CD1c-positive myeloid dendritic cell (primary cell): ENCODE results near the gene VIPR2.

Experiments
- DNase-seq: peaks from one replicate; pipeline ENCODE4 v3.0.0-alpha.2; 2016; ENCODE audit errors: extremely low spot score

The VIPR2 gene

DNA sequence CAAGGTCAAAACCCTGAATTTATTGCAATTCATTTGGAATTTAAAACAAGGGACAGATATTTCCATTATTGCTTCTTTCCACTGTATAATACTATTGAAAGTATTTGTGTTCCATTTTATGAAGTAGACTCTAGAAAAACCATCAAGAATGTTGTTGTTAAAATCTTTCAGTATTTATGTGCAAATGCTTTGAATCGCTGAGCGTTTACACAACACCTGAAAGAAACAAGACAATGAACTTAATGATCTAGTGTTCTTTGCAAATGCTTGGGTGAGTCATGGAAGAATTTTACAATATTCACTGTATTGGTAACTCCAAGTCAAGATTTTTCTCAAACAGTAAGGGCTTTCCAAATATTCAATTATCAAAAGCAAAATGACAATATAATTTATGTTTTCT lies 97.1 kb downstream of the VIPR2 start:
- DNase-seq = no peak

DNA sequence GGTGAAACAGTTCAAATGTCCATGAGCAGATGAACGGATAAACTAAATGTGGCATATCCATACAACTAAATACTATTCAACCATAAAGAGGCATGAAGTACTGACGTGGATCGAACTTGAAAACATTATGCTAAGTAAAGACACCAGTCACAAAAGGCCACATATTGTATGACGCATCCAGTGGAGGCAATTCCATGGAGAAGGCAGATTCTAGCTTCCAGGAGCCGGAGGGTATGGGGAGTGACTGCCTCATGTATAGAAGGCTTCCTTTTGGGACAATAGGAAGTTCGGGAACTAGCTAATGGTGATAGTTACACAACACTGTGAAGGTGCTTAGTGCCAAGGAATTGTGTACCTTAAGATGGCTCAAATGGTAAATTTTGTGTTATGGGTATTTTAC lies 98.4 kb downstream of the VIPR2 start:
- DNase-seq = no peak

DNA sequence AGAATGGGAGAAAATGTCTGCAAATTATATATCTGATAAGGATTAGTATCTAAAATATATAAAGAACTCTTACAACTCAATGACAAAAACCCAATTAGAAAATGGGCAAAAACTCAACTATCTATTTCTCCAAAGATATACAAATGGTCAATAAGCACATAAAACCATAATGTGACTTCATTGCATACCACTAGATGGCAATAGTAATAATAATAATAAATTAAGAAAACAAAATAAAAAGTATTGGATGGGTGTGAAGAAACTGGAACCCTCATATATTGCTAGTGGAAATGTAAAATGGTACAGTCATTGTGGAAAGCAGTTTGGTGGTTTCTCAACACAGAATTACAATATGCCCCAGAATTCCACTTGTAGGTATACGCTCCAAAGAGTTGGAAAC lies 98.8 kb downstream of the VIPR2 start:
- DNase-seq = no peak

DNA sequence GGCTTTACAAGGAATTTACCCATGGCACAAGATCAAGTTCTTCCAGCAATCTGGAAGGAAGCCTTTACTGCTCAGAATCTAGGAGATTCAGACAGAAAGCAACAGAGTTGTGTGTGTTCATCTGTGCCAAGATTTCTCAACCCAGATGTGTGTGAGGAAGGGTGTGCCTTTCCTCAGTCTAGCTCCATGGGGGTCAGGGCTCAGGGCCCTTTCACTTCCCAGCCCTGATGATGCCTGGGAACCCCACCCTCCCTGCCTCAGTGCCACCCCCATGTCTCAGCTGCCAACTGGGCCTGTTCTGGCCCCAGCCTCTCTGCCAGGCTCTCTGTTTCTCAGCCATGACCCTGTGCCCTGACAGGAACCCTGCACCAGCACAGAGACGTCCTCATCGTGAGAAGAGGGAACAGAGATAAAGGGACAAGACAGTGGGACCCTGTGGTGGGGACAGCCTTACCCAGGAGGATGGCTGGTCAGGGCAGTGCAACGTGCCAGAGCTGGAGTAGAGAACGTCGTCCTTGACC lies 102.0 kb downstream of the VIPR2 start:
- no peak for DNase-seq

DNA sequence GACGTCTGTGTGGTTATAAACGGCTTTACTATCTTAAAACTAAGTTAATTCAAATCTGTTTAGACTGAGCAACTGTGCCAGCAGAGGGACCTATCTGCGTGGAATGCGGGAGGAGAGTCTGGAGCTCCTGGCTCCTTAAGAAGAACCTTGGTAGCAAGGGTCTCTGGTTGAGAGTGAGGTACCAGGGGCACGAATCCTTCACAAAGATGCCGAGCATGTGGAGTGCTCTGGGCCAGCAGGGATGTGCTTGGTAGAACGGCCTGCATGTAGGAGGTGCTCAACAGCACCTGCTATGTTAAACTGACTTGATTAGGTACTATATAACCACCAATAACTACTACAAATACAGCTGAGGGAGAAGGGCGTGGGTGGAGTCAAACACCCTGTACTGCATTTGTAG lies 102.6 kb downstream of the VIPR2 start:
- DNase-seq = no peak

DNA sequence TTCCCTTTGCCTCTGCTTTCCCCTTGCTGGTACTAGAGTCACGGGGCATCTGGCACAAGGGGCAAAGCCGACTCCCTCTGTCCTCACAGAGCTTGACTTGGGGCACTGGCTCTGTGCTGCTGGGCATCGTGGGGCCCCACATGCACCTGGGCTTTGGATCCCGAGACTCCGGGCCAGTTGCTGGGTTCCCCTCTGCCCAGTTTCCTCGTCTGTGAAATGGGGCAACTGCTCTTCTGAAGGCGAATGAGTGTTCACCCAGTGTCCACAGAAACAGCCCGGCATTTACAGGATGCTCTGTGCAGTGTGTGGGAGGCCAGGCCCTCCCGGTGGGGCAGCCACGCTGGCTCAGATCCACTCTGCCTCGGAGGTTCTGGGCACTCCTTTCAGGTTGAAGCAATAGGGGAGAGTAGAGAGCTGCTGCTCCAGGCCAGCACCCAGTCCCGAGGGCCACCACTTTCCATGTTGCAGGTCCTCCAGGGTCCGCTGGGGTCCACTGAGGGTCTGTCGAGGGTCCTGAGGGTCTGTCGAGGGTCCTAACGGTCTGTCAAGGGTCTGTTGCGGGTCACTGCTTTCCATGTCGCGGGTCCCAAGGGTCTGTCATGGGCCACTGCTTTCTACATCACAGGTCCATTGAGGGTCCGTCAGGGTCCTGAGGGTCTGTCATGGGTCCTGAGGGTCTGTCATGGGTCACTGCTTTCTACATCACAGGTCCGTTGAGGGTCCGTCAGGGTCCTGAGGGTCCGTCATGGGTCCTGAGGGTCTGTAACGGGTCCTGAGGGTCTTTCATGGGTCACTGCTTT lies 103.6 kb downstream of the VIPR2 start:
- no peak for DNase-seq

DNA sequence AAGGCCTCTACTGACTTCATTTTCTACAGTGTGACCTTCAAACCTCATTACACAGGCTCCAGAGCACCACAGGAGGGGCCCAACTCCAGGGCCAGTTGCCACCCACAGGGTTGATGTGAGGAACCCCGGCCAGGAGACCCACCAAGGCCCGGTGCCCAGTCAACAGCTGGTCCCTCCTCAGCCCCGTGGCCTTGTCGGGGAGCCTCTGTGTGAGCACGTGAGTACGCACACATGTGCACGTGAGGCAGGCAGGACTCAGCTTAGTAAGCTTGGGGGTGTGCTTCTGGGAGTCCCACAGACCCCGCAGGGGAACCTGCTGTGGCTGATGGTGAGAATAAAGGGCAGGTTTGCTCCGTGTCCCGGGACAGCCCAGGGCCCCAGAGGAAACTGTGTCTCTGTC lies 104.5 kb downstream of the VIPR2 start:
- DNase-seq = no peak

DNA sequence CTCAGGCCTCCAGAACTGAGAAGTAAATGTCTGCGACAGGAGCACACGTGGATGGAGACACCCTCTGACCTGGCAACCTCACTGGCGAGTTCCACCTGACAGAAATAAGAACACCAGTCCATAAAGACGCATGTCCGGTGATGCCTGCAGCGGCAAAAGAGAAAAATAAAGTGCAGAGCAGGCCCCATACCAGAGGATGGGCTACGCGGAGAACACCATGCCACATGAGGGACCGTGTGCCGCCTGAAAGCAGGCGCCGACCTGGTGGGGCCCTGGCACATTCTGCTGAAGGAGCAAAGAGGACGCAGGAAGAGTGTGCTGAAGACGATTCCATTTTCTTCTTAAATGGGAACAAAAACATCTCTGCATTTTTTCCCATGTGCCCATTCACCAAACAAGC lies 105.0 kb downstream of the VIPR2 start:
- no peak for DNase-seq

DNA sequence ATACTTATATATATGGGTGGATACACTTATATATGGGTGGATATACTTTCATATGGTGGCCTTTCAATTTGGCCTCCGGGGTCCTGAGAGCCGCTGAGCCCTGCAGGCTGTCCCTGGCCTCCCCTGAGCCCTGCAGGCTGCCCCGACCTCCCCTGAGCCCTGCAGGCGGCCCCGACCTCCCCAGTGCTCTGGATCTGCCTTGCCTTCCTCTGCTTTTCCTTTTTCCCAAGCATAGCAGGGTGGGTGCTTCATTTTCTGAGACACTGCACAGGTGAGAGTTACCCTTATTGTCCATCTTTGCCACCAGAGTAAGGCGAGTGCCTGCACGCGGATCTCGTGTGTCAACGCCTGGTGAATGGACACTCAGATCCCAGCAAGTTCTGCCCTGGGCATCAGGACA lies 106.6 kb downstream of the VIPR2 start:
- DNase-seq = no peak

DNA sequence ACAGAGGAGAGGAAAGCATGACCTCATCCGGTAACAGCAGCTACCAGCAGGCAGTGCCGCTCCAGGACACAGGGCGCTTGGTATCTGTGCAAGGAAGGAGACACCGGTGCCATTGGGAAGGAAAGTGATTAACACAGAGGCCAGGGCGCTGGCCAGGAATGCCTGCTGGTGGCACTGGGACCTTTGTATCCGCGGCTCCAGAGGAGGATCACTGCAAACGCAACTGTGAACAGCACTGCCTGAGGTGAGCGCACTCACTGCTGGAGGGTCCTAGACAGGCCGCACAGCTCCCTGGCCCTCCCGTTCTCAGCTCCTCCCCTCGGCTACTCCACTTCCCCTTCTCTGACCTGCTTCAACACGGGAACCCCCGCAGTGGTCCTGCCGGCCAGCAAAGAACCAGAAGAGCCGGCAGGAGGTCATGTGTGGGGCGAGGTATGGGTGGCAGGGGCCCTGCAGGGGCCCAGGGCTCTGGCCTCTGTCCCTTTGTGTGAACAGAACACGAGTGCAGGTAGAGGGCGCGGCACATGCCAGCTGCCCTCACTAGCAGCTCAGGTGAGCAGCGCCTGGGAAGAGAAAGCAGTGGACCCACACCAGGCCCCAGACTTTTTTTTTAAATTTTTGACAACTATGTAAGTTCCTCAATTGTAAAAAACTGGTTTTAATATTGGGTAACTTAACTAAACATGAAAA lies 107.6 kb downstream of the VIPR2 start:
- DNase-seq = no peak

DNA sequence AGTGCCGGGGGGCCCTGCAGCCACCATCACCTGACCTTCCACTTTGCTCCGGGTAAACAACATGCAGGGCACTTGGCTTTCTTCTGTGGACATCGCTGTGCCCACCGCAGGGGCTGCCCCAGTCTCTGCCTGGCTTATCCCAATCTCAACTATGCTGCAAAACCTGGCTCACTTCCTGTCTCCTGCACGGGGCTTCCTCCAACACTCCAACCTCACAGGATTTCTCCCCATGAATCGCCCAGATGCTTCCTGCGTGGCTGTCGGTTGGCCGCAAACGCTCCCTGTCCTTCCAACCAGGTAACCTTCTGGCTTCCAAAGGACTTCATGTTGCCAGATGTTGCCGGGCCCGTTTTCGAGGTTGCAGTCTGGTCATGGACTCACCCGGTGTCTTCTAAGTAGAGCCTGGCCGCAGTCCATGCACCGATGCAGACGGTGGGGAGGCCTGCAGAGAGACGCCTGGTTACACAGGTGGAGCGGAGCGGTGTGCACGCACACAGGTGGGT lies 109.0 kb downstream of the VIPR2 start:
- DNase-seq = no peak

DNA sequence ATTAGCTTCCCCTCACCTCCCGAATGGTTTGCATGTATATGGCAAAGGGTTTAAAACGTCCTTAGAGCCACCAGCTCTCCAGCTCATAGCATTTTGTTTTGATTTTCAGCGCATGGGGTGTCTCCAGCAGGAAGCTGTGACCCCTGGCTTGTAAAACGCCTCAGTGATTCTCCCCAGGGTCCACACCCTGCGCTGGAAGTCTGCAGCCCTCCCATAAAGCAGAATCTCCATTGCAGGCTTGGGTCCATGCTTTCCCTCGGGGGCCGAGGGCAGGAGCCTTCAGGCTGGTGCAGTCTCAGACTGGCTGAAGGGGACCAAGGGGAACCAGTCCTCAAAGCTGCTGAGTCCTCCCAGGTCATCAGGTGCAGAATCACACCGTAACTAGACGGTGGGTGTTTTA lies 109.7 kb downstream of the VIPR2 start:
- DNase-seq = no peak

DNA sequence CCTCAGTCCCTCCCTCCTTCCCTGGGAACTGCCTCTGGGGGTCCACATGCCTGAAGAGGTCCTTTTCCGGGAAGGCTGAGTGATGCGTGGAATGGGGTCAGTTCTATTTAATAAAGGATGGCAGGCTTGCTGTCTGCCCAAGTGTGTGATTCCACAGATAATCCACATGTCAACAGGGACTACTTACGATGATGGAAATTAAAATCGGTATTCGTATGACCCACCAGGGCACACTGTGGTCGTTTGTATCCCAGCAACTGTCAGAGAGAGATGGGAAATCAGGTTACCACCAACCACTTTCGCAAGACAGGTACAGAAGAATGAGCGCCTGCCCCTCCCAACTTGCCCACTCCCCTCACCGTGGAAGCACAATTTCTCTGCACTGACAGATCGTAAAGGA lies 110.3 kb downstream of the VIPR2 start:
- no peak for DNase-seq

DNA sequence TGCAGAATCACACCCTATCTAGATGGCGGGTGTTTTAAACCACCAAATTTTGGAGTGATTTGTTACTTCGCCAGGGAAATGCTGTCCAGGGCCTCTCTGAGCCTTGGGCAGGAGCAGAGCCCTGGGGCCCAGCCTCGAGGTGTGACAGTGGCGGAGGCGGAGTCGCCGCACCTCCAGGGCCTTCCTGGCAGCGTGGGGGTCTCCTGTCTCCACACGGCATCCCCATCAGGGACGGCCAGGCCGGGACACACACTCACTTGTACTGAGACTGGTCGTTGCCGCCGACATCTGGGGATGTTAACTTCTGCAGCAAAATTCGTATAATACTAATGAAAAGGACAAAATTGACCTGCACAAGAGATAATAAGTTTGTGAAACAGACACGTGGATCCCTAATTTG lies 110.7 kb downstream of the VIPR2 start:
- DNase-seq = no peak

DNA sequence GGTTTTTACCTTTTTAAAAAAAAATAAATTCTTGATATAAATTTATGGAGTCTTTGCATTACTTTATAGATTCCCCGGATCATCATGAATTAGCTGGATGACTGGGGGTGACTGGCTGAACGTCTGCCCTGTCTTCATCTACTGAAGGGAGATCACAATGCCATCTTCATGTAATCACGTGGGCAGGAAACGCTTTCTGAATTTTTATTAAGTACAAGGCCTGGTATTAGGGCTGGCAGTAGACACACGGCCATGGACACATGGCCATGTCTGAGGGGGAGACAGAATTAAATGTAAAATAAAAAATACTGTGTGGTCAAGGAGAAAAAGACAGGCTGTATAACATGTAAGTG lies 111.2 kb downstream of the VIPR2 start:
- DNase-seq = no peak

DNA sequence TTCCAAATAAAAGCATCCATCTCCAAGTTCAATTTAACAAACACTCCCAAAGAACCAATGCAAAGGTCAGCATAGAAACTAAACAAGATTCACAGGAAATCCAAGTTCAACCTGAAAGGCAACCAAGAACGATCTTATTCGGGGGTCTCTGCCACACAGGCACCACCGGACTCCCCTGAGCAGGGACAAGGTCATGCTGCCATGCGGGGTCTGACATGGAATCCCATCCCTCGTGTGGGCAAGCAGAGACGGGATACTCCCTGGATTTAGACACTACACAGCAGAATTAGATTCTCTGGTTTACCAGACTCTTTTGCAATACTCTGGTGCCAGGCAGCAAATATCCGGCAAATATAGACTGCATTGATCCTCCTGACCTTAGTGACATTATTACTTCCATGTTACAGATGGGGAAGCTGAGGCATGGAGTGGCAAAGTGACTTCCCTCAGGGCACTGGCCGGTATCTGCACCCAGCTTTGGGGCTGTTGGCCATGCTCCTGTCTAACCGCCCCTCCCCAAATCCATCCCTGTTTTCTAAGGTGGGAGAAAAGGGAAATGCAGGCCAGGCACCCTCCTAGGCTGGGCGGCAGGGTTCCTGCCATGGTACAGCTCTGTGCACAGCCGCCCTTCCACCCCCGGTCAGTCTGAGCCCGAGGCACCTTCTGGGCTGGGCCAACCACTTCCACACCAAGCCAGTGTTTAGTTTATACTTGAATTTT lies 111.8 kb downstream of the VIPR2 start:
- no peak for DNase-seq

DNA sequence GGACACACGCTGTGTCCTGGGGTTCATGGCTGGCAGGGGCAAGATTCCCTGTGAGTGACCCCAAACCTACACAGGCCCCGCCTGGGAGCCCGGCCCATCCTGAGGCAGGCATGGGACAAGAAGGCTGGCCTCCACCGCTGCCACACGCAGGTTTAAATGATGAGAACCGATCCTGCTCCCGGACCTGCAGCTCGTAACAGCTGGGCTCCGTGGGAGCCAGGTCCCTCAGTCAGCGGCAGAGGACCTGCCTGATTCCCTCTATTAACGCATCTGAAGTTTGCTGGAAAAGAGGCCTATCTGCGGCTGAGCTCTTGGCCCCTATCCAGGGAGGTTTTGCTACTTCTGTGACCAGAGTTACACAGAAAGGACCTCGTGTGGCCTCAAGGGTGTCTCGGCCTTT lies 112.3 kb downstream of the VIPR2 start:
- DNase-seq = no peak

DNA sequence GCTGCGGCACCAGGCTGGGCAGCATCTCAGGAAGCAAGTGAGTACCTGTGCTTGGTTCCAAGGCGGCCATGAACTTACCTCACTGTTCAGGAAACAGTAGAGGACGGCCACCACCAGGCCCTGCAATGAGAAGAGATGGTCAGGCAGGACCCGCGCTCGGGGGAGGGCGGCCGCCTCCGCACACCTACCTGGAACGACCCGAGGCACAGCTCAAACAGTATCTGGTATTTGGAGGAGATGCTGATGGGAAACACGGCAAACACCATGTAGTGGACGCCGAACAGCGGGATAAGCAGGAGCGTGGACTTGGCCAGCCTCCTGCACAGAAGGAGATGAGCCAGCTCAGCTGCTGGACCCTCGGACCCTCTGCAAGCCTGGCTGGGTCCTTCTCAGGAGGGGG lies 112.9 kb downstream of the VIPR2 start:
- DNase-seq = no peak

DNA sequence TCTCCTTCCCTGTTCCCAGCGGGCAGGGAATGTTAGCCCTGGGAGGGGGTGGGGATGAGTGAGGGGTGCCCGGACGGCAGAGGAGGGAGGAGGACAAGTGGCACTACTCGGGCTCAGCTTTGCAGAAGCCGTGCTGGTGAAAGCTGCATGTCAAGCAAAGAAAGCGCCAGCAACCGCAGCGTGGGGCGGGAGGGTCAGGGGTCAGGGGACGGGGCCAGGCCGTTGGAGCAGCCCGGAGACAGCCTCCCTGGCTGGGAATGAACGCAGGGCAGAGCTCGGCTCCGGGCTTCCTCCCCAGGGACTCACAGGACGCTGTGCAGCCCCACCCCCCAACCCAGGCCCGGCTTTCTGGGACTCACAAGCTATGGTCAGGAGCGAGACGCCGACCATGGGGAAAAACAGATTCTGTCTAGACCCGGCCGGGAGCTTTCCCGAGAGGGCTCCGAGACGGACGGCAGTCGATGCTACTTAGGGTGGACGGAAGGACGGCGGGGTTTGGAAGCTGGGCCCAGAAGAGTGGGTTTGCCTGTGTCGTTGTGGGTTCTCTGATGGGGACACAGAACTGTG lies 113.4 kb downstream of the VIPR2 start:
- DNase-seq = no peak

DNA sequence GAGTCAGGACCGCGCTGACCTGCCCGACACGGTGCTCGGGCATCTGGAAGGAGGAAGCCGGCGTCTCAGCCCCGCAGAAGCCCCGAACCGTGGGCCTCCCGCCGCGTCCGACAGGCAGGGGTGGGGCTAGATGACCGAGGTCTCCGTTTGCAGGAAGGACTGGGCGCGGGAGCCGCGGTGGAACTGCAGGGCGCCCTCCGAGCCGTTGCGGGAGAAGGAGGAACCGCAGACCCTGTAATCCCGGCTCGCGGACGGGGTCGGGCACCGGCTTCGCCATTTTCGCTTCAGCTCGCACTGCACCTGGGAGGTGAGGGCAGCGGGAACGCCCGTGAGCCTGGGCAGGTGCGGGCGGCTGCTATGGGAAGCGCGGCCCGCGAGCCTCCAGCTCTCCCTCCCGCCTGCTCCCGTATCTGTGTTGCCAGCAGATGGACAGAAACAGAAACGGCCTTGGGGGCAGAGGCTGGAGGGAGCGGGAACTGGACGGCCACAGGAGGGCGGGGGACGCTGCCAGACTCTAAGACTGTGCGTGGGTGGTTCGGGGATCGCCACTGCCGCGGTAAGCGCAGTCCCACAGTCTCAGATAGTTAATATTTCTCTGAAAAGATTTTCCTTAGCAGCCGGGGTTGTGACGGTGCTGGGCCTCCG lies 114.1 kb downstream of the VIPR2 start:
- DNase-seq = peak; percentile 1

DNA sequence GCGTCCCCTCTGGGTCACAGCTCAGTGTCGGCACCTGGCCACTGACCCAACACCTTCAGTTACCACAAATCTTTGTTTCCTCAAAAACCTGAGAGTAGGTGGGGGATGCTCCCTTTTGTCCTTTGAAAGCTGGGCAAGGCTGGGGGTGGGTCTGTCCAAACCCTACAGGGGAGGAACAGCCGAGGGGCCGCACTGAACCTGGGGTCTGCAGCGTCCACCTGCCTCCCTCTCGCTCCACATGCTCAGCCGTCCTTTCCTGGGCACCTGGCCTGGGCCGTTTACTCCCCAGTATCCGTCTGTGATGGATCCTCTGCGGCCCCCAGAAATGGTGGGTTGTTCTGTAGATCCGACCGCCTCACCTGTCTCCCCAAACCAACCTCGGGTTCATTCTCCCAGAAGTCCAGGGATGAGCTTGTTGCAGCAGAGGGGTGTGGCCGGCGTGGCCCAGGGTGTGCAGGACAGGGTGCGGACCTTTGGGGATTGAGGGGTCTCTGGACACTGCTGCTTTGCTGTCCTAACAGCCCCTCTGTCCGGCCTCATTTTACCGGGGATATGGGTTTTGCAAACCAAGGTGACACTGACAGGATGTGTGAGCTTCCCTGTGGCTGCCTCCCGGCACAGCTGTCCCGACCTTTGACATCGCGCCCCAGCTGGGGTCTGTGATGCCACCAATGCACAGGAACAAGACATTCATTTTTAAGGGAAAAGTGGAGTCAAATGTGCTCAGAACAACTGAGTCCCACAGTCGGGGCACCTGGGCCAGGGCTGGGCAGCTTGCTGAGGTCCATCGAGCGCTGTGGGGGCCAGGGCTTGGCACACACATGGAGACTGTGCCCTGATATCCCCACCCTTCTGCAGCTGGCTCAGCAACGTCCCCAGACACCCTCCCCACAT lies 115.9 kb downstream of the VIPR2 start:
- no peak for DNase-seq
